Gastroesophageal sphincter (tissue), 3 donors: ENCODE measurements around the gene PHF21B.

Source experiments
- CTCF ChIP-seq, 4 experiments: fragments of 200-600 bp in 2 of 4; fragments of 450-650 bp in 2 of 4; sonication (generic) in 1 of 4; IDR thresholded peaks; one replicate each; pipeline ENCODE4 v1.5.1; 2017 to 2019; ENCODE audit warnings: antibody characterized with exemption in 4 of 4, mild to moderate bottlenecking in 2 of 4, moderate library complexity in 2 of 4
- EP300 ChIP-seq: sonication (generic); formaldehyde crosslinking; IDR thresholded peaks from one replicate; pipeline ENCODE4 v1.6.1; 2017; ENCODE audit warnings: antibody characterized with exemption, mild to moderate bottlenecking

GRCh38 chr22:44963832-44964721 is 45.7 kb downstream of the PHF21B start:
- TF ChIP-seq CTCF (IDR thresholded peaks at IDR 0.05) (no peak), EP300 (no peak)
